GM12865 (cell line): ENCODE results near the gene PTCHD1.

ENCODE experiments used
- DNase-seq: peaks from one replicate; pipeline ENCODE4 v3.0.0; 2010; ENCODE audit warnings: low read depth
- H3K4me3 ChIP-seq: 2 replicates; pipeline ENCODE4 v1.5.1; 2011; ENCODE audit warnings: mild to moderate bottlenecking, low read depth, low read length, control low read depth
- CTCF ChIP-seq: IDR thresholded peaks from 2 replicates; pipeline ENCODE4 v1.5.1; 2011; ENCODE audit warnings: low read length, control low read depth, low read depth, inconsistent platforms; ENCODE audit not compliant: insufficient read depth; ENCODE audit errors: missing control alignments

The PTCHD1 gene

GRCh38 chrX:23332888-23333821 lies 1.5 kb upstream of the PTCHD1 start:
- no peak for DNase-seq
- TF ChIP-seq CTCF: no peak
- H3K4me3 ChIP-seq: no peak overlapping the region

GRCh38 chrX:23333842-23334520 lies 668 bp upstream of the PTCHD1 start:
- TF ChIP-seq CTCF: no peak
- H3K4me3 ChIP-seq: no peak overlapping the region

GRCh38 chrX:23334521-23334847 lies 165 bp upstream of the PTCHD1 start:
- TF ChIP-seq CTCF: no peak
- no peak for DNase-seq
- H3K4me3 ChIP-seq: no peak overlapping the region

More at GRCh38 chrX:23333842-23334520, 668 bp upstream of the PTCHD1 start:
- no peak for DNase-seq

GRCh38 chrX:23338334-23338733 lies 3.7 kb downstream of the PTCHD1 start:
- no peak for TF ChIP-seq CTCF
- DNase-seq: no peak
- no peak overlapping the region for H3K4me3 ChIP-seq

- no peak for TF ChIP-seq CTCF
- no peak for DNase-seq
Observed at GRCh38 chrX:23341452-23341851, 6.8 kb downstream of the PTCHD1 start.

GRCh38 chrX:23344238-23344903 lies 9.7 kb downstream of the PTCHD1 start:
- TF ChIP-seq CTCF: no peak
- H3K4me3 ChIP-seq: no peak overlapping the region
- DNase-seq: no peak

More at GRCh38 chrX:23341452-23341851, 6.8 kb downstream of the PTCHD1 start:
- H3K4me3 ChIP-seq: no peak overlapping the region
